ENCODE measurements around the gene TEKTIP1. TPM values are rescaled to one million over a fixed set of nuclear protein-coding genes. Genes with fewer than 3 reads are reported as not detected.
A peak's percentile ranks its signal among the peaks of the same experiment; 100 is the strongest.

Gene TEKTIP1
- total and polyA plus RNA-seq, 9 of the 15 experiments (the other 6 are each of a cell fraction or from before 2014, with no cell fraction given), result 0.66 TPM; not detected in 8

- TF ChIP-seq HBP1 (CRISPR knock-in tag; IDR thresholded peaks at IDR 0.05) (0 out of 2 replicates have a peak, but pooled peaks have one; percentile 6), SAFB (IDR thresholded peaks at IDR 0.05; ENCODE audit: borderline replicate concordance, low read depth, low read length) (peak; percentile 74), CCNT2 (IDR thresholded peaks at IDR 0.05; ENCODE audit: borderline replicate concordance, extremely low read depth, insufficient read length, low read depth, low read length) (peak; percentile 95), ZNF224 (CRISPR knock-in tag; IDR thresholded peaks at IDR 0.05) (no peak), HNRNPLL (IDR thresholded peaks at IDR 0.05; ENCODE audit: low read depth, low read length, poor library complexity, severe bottlenecking) (peak; percentile 82), YY1 (IDR thresholded peaks at IDR 0.05; ENCODE audit: borderline replicate concordance in 1 of 3, control insufficient read depth in 1 of 3, extremely low read depth in 1 of 3, insufficient read depth in 3 of 3, insufficient read length in 1 of 3, insufficient replicate concordance in 2 of 3, low read depth in 1 of 3, low read length in 2 of 3) (peak in 1 of 3 experiments; percentile 15), RB1 (IDR thresholded peaks at IDR 0.05; ENCODE audit: low read depth) (0 out of 2 replicates have a peak, but pooled peaks have one; percentile 82), FOXM1 (IDR thresholded peaks at IDR 0.05; ENCODE audit: low read depth) (peak; percentile 90), FOXM1 (CRISPR knock-in tag; IDR thresholded peaks at IDR 0.05; ENCODE audit: low read depth) (no peak)
- TF ChIP-seq, protein P1, sequence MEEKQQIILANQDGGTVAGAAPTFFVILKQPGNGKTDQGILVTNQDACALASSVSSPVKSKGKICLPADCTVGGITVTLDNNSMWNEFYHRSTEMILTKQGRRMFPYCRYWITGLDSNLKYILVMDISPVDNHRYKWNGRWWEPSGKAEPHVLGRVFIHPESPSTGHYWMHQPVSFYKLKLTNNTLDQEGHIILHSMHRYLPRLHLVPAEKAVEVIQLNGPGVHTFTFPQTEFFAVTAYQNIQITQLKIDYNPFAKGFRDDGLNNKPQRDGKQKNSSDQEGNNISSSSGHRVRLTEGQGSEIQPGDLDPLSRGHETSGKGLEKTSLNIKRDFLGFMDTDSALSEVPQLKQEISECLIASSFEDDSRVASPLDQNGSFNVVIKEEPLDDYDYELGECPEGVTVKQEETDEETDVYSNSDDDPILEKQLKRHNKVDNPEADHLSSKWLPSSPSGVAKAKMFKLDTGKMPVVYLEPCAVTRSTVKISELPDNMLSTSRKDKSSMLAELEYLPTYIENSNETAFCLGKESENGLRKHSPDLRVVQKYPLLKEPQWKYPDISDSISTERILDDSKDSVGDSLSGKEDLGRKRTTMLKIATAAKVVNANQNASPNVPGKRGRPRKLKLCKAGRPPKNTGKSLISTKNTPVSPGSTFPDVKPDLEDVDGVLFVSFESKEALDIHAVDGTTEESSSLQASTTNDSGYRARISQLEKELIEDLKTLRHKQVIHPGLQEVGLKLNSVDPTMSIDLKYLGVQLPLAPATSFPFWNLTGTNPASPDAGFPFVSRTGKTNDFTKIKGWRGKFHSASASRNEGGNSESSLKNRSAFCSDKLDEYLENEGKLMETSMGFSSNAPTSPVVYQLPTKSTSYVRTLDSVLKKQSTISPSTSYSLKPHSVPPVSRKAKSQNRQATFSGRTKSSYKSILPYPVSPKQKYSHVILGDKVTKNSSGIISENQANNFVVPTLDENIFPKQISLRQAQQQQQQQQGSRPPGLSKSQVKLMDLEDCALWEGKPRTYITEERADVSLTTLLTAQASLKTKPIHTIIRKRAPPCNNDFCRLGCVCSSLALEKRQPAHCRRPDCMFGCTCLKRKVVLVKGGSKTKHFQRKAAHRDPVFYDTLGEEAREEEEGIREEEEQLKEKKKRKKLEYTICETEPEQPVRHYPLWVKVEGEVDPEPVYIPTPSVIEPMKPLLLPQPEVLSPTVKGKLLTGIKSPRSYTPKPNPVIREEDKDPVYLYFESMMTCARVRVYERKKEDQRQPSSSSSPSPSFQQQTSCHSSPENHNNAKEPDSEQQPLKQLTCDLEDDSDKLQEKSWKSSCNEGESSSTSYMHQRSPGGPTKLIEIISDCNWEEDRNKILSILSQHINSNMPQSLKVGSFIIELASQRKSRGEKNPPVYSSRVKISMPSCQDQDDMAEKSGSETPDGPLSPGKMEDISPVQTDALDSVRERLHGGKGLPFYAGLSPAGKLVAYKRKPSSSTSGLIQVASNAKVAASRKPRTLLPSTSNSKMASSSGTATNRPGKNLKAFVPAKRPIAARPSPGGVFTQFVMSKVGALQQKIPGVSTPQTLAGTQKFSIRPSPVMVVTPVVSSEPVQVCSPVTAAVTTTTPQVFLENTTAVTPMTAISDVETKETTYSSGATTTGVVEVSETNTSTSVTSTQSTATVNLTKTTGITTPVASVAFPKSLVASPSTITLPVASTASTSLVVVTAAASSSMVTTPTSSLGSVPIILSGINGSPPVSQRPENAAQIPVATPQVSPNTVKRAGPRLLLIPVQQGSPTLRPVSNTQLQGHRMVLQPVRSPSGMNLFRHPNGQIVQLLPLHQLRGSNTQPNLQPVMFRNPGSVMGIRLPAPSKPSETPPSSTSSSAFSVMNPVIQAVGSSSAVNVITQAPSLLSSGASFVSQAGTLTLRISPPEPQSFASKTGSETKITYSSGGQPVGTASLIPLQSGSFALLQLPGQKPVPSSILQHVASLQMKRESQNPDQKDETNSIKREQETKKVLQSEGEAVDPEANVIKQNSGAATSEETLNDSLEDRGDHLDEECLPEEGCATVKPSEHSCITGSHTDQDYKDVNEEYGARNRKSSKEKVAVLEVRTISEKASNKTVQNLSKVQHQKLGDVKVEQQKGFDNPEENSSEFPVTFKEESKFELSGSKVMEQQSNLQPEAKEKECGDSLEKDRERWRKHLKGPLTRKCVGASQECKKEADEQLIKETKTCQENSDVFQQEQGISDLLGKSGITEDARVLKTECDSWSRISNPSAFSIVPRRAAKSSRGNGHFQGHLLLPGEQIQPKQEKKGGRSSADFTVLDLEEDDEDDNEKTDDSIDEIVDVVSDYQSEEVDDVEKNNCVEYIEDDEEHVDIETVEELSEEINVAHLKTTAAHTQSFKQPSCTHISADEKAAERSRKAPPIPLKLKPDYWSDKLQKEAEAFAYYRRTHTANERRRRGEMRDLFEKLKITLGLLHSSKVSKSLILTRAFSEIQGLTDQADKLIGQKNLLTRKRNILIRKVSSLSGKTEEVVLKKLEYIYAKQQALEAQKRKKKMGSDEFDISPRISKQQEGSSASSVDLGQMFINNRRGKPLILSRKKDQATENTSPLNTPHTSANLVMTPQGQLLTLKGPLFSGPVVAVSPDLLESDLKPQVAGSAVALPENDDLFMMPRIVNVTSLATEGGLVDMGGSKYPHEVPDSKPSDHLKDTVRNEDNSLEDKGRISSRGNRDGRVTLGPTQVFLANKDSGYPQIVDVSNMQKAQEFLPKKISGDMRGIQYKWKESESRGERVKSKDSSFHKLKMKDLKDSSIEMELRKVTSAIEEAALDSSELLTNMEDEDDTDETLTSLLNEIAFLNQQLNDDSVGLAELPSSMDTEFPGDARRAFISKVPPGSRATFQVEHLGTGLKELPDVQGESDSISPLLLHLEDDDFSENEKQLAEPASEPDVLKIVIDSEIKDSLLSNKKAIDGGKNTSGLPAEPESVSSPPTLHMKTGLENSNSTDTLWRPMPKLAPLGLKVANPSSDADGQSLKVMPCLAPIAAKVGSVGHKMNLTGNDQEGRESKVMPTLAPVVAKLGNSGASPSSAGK (IDR thresholded peaks at IDR 0.05), result peak; percentile 91
- TF ChIP-seq, protein P2, sequence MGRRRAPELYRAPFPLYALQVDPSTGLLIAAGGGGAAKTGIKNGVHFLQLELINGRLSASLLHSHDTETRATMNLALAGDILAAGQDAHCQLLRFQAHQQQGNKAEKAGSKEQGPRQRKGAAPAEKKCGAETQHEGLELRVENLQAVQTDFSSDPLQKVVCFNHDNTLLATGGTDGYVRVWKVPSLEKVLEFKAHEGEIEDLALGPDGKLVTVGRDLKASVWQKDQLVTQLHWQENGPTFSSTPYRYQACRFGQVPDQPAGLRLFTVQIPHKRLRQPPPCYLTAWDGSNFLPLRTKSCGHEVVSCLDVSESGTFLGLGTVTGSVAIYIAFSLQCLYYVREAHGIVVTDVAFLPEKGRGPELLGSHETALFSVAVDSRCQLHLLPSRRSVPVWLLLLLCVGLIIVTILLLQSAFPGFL (CRISPR knock-in tag; IDR thresholded peaks at IDR 0.05), result peak; percentile 81; the same call in 1 of the 2 replicates
These were observed 18.7 kb downstream of the TEKTIP1 start, which contains the start of gene MFSD12 (continued) for GRCh38 chr19:3557461-3558248.

Data from K562 (cell line).